ENCODE results near the gene TIMM50.
A peak's percentile ranks its signal among the peaks of the same experiment; 100 is the strongest.

TIMM50 gene

GRCh38 chr19:39539518-39540332 is 59.1 kb downstream of the TIMM50 start, which contains the start of gene EID2:
Gene EID2 (minus strand): TSS chr19:39540161. CDS start chr19:39540079, 82 bp downstream.
- DNase-seq = peak; percentile 97

GRCh38 chr19:39540333-39540673 is 59.7 kb downstream of the TIMM50 start:
- no peak for DNase-seq
